GM12878 (cell line): Measurements from ENCODE around the gene FOXL1.

Experiments used
- EP300 ChIP-seq, 2 experiments: fragments of 150-350 bp in 1 of 2; IDR thresholded peaks; 2 replicates each; pipeline ENCODE4 v1.6.1; 2011 to 2012; ENCODE audit warnings: low read depth in 2 of 2, low read length in 2 of 2, borderline replicate concordance in 1 of 2, improper control_type of control experiment in 1 of 2, inconsistent platforms in 1 of 2; ENCODE audit not compliant: control insufficient read depth in 1 of 2
- JUND ChIP-seq: IDR thresholded peaks from 2 replicates; pipeline ENCODE4 v1.6.1; 2012; ENCODE audit warnings: low read depth, mild to moderate bottlenecking, low read length, improper control_type of control experiment, moderate library complexity
- MXI1 ChIP-seq: fragments of 150-350 bp; IDR thresholded peaks from 2 replicates; pipeline ENCODE4 v1.6.1; 2011; ENCODE audit warnings: low read depth, mild to moderate bottlenecking, inconsistent platforms, low read length, improper control_type of control experiment
- PAX5 ChIP-seq: IDR thresholded peaks from 2 replicates; pipeline ENCODE4 v1.6.1; 2011; ENCODE audit warnings: low read depth, low read length, borderline replicate concordance
- POLR2AphosphoS5 ChIP-seq: IDR thresholded peaks from 2 replicates; pipeline ENCODE4 v1.6.1; 2011; ENCODE audit warnings: mild to moderate bottlenecking, low read length, inconsistent platforms
- RAD21 ChIP-seq: IDR thresholded peaks from 2 replicates; pipeline ENCODE4 v1.6.1; 2011; ENCODE audit warnings: mild to moderate bottlenecking, low read depth, low read length, moderate library complexity; ENCODE audit not compliant: insufficient read depth
- TF ChIP-seq, protein P1 (sequence below), 3 experiments: IDR thresholded peaks in 2 of 3; conservative IDR thresholded peaks in 1 of 3; 2 replicates each; pipeline ENCODE4 v1.5.1; 2011; ENCODE audit warnings: low read depth in 3 of 3, low read length in 3 of 3, mild to moderate bottlenecking in 3 of 3, control low read depth in 2 of 3, moderate library complexity in 2 of 3, inconsistent platforms in 1 of 3, mixed read lengths in 1 of 3; ENCODE audit not compliant: control insufficient read depth in 2 of 3, insufficient read depth in 1 of 3; ENCODE audit errors: extremely low read depth in 1 of 3

DNA sequence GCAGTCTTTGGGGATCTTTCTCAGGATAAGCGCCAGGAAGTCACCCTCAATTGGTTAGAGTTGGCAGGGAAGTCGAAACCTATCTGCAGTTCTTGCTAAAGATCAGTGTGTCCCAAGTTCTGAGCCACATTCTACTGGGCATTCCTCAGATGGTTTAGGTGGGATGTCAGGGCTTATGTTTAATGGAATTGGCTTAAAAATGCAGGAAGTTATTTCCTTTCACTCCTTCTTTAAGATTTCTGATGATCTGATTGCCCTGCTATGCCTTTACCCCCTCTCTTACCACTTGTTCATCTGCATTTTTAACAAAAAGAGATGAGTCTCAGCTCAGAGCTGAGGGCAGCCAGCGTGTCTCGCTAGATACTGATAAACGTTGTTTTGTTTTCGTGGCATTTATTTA, 30.8 kb downstream of the FOXL1 start:
- no peak for TF ChIP-seq EP300 (IDR thresholded peaks at IDR 0.05; ENCODE audit: borderline replicate concordance in 1 of 2, control insufficient read depth in 1 of 2, low read depth in 2 of 2, low read length in 2 of 2)
- TF ChIP-seq, protein P1, sequence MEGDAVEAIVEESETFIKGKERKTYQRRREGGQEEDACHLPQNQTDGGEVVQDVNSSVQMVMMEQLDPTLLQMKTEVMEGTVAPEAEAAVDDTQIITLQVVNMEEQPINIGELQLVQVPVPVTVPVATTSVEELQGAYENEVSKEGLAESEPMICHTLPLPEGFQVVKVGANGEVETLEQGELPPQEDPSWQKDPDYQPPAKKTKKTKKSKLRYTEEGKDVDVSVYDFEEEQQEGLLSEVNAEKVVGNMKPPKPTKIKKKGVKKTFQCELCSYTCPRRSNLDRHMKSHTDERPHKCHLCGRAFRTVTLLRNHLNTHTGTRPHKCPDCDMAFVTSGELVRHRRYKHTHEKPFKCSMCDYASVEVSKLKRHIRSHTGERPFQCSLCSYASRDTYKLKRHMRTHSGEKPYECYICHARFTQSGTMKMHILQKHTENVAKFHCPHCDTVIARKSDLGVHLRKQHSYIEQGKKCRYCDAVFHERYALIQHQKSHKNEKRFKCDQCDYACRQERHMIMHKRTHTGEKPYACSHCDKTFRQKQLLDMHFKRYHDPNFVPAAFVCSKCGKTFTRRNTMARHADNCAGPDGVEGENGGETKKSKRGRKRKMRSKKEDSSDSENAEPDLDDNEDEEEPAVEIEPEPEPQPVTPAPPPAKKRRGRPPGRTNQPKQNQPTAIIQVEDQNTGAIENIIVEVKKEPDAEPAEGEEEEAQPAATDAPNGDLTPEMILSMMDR (IDR thresholded peaks at IDR 0.05 in 2 of 3, conservative IDR thresholded peaks at IDR 0.05 in 1 of 3; ENCODE audit: control insufficient read depth in 2 of 3, extremely low read depth in 1 of 3, insufficient read depth in 1 of 3, low read depth in 3 of 3, low read length in 3 of 3) = no peak
- TF ChIP-seq MXI1 = no peak
- no peak for TF ChIP-seq POLR2AphosphoS5
- TF ChIP-seq PAX5 = no peak
- no peak for TF ChIP-seq JUND
- TF ChIP-seq RAD21 = no peak
